NCI-H1694 (cell line): ENCODE results near the gene IFIT1B.
"Not testable (repeated sequence)": the region's sequence is repeated elsewhere in the genome, so short reads cannot be mapped to it uniquely, and the experiment has no call there.

Source experiments
- DNase-seq: peaks from one replicate; lab custom pipeline; 2025; lab: John Stamatoyannopoulos, UW

Gene IFIT1B

GRCh38 chr10:89348975-89349374, 28.9 kb upstream of the IFIT1B start:
- no peak for DNase-seq

DNA sequence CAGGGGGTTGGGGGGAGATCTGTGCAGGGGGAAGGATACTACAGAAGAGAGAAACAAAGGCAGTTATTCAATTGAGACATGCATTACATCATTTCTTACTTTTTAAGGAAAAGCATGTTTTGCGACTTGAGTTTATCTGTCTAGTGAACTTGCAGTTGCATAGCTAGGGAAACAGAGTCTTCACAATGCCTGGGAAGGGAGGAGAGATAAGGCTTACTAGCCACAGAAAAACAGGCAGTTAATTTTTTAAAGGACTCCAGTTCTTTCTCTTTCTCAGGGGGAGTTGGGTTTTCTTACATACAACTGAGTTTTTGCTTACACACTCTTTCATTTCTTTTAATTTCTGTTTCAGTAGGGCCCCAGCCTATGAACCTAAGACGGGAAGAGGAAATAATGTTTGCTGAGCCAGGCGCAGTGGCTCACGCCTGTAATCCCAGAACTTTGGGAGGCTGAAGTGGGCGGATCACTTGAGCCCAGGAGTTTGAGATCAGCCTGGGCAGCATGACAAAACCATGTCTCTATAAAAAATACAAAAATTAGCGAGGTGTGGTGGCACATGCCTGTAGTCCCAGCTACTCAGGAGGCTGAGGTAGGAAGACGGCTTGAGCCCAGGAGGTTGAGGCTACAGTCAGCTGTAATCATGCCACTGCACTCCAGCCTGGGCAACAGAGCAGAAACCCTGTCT, 27.1 kb upstream of the IFIT1B start:
- not testable (repeated sequence) for DNase-seq

DNA sequence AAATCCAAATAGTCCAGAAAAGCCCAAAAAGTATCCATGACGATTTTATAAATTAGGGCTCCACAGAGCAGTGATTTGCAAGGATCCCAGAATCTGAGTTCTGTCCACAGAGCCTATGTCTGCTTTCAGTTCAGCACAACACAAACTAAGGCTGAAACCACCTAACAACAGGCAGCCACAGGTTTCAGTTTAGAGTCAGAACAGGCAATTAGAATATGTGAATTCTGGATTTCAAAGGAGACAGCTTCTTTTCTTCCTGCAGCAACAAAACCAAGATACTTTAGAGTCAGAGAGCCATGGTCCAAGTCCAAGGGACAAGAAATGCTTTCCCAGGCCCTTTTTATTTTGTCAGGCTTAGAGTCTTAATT, 26.5 kb upstream of the IFIT1B start:
- no peak for DNase-seq

DNA sequence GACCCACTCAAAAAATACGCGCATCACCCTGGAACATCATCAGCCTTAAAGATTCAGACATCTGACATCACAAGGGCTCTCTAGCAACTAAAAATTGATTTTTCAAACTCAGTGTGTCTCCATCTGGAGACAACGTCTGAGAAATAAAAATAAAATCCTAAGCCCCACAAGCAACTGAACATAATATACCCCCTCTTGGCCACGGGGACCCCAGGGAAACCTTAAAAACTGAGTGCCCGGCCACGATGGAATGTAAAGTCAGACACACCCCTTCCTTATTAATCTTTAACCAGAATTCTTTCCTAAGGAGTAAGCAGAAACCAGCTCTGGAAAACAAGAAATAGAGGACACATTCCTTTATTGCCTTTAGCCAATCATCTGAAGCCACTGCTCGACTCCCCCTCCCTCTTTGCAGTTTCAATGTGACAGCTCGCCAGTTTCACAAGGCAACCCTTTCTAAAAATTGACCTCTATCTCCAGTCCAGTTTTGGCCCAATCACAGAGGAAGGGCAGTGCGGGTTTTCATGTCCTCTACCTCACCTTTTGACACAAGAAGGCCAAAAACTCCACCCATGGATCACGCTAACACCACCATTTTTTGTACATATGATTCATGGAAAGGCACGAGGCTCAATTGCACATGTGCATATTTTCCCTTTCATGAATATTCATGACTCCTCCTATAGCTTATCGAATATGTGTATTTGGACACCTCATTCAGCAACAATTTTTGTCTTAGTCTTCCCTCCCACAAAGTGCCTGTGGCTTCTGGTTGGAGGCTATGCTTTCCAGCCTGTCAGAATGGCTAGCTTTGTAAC, 25.9 kb upstream of the IFIT1B start:
- DNase-seq, result no peak

DNA sequence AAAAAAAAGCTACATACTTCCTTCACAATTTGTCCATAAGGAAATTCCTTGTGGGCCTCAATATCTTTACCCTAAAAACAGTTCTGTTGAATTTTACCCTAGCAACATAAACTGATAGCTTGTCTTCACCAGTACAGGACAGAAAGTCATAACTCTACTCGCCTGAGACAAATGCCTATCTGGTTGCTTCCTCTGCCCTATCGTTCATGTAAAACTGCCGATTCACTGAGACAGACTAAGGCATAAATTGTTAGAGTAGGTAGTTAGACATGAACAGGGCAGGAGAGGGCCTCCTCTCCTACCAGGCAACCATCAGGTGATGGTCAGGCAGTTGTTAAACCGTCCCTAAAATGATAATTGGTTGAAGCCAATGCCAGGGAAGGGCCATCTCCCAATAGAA, 25.1 kb upstream of the IFIT1B start:
- no peak for DNase-seq

DNA sequence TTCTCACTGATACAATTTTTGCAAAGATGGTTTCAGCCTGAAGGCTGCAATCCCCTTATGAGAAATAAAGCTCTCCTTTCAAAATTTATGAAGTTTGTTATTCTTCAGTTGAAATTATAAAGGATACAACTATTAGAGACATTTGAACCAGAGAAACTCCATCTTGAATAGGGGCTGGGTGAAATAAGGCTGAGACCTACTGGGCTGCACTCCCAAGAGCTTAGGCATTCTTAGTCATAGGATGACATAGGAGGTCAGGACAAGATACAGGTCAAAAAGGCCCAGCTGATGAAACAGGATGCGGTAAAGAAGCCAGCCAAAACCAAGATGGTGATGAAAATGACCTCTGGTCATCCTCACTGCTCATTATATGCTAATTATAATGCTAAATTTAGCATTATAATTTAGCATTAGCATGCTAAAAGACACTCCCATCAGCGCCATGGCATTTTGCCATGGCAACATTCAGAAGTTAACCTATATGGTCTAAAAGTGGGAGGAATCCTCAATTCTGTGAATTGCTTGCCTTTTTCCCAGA, 22.4 kb upstream of the IFIT1B start:
- no peak for DNase-seq

DNA sequence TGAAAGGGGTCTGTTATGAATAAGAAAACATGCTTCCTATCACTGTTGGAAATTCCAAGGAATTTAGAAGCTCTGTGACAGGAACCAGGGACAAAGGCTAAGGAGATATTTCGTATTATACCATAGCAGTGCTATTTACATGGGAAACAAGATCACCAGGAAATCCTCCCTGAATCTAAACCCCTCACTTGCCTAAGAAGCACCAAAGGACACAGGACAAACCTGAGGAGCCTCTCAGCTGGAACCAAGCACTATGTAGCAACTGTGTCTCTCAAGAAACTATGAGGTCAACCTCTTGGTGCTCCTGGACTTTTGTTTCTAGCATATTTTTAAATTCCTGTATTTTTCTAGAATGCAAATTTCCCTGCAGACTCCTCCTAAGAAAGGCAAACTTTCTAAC, 20.8 kb upstream of the IFIT1B start:
- no peak for DNase-seq

GRCh38 chr10:89357975-89358374, 19.9 kb upstream of the IFIT1B start:
- no peak for DNase-seq

DNA sequence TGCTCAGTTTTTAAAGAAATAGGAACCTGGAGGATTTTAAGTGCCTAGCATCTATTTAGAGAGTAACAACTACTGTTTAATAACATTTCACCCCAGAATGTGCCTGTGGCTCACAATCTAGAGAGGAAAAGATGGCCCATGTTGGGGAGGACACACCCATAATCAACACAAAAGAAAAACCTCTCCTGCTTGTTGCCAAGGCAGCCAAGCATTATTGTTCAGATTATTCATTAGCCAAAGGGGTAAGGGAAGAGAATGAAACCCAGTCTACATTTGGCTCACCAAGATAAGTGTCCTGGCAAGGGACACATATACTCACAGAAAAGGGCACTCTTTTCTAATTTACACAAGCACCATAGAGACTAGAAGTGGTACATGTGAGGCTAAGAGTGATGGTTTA, 17.7 kb upstream of the IFIT1B start:
- no peak for DNase-seq

DNA sequence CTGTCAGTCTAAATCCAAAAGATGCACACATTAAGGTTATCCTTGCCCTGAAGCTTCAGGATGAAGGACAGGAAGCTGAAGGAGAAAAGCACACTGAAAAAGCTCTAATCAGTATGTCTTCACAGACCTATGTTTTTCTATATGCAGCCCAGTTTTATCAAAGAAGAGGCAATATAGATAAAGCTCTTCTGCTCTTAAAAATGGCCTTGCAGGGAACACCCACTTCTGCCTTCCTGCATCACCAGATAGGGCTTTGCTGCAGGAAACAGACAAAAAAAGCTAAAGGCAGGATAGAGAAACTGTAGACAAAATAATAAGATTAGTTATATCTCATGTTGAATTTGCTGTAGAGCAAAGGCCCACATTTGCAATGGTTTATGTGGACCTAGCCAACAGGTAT, 14.9 kb upstream of the IFIT1B start:
- no peak for DNase-seq

DNA sequence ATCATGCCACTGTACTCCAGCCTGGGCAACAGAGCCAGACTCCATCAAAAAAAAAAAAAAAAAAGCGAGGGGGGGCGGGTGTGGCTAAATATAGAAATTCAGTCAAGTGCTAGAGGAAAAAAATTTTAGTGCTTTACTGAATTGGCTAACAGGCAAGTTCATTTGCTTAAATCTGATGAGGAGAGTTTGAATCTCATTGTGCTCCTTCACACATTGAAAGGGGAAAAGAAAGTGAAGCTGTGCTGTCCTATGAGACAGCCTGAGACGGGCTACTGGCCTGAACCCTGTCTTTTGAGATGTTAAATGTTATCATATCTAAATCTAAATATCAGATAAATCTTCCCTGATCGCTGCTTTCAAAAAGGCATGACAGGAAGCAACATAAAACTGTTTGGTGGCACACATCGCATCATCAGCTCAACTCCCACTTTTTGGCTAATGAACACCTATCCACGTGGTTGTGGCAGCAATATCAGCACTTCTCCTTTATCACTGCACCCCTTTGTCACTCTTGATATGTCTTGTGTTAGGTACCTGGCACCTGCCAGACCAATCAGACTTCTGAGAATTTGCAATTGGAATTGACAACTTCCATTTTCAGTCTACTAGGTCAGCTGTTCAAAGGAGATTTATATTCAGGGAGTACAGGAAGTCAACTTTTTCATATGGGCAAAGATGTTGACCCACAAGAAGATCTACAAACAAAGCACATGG, 14.0 kb upstream of the IFIT1B start:
- DNase-seq, result no peak

DNA sequence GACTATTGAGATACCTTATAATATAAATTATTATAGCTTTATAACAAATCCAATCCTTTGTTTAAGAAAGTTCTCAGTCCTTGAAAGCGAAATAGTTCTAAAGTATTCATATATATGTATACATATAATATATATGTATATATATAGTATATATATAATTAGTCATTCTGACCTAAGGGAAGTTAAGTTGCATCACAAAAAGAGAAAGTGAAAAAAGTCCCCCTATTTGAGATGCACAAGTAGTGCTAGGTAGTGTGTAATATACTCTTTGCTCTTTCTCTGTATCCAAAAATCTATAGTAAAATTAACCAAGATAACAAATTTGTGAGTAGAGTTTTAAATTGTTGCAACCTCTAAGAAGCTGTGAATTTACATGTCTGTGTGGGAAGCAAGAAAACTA, 13.3 kb upstream of the IFIT1B start:
- DNase-seq, result no peak

GRCh38 chr10:89367529-89367928, 10.3 kb upstream of the IFIT1B start:
- no peak for DNase-seq

- DNase-seq, result no peak
These were observed 9.7 kb upstream of the IFIT1B start for GRCh38 chr10:89368129-89368528.

GRCh38 chr10:89369156-89370105, 8.4 kb upstream of the IFIT1B start:
- no peak for DNase-seq

- no peak for DNase-seq
These were observed 6.8 kb upstream of the IFIT1B start for GRCh38 chr10:89371079-89371478.

DNA sequence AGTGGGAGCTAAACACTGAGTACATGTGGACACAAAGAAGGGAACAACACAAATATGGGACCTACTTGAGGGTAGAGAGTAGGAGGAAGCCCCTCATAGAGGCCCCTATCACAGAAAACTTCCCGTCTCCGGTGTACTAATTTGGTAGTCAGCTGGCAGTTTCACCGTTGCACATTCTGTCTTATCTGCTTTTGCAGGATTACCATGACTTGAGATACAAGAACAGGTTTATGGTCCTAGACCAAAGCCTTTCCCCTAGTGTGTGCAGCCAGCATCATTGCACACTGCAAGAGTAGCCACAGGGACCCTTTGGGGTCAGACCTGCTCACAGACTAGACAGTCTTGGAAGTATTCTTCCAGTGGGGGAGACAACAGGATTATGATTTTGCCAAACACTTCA, 5.9 kb upstream of the IFIT1B start:
- DNase-seq, result no peak

- no peak for DNase-seq
These were observed 3.7 kb upstream of the IFIT1B start for GRCh38 chr10:89373916-89374711.

- no peak for DNase-seq
These were observed 3.1 kb upstream of the IFIT1B start for GRCh38 chr10:89374713-89375141.

GRCh38 chr10:89379103-89379502, 1.2 kb downstream of the IFIT1B start:
- DNase-seq, result no peak

- DNase-seq, result no peak
These were observed 4.9 kb downstream of the IFIT1B start for GRCh38 chr10:89382757-89383156.
